ENCODE measurements around the gene ZNF48. TPM values are rescaled to one million over a fixed set of nuclear protein-coding genes. Genes with fewer than 3 reads are reported as not detected.
A peak's percentile ranks its signal among the peaks of the same experiment; 100 is the strongest.

The ZNF48 gene
- total and polyA plus RNA-seq, 8 donors = 3.9 to 33.6 (median 5.4) TPM

GRCh38 chr16:30439720-30440348, 44.6 kb downstream of the ZNF48 start:
- Histone ChIP-seq H3K4me3 (no peak overlapping the region), H3K27ac (no peak overlapping the region), H3K9me3 (no peaks in the 10 kb centered on the region), H3K36me3 (peaks cover 3 to 18% (median 11%) of the 10 kb centered on the region in 4 donors), H3K4me1 (peaks cover 11 to 31% (median 23%) of the 10 kb centered on the region in 4 donors), H3K27me3 (no peaks in the 10 kb centered on the region)
- TF ChIP-seq POLR2AphosphoS5 (IDR thresholded peaks at IDR 0.05) (no peak), POLR2A (IDR thresholded peaks at IDR 0.05) (no peak), EP300 (IDR thresholded peaks at IDR 0.05) (no peak), CTCF (IDR thresholded peaks at IDR 0.05) (no peak)
- intact Hi-C loops (cut with DNase I; ENCODE audit: low total_unique reads) = loop anchor here (10.0 kb wide), 1 partner anchor 85 kb away; the partner anchor contains the start of gene ZNF768
- WGBS, 5 donors = 75 to 83% (median 79%) methylated on average over 6 of the region's 6 CpGs
- no peak for DNase-seq

- Histone ChIP-seq H3K36me3 (peaks cover 3 to 18% (median 11%) of the 10 kb centered on the region in 4 donors), H3K4me1 (peaks cover 19 to 51% (median 44%) of the 10 kb centered on the region in 4 donors), H3K4me3 (peak overlapping the region in 1 of 4 donors; percentile 89), H3K9me3 (no peaks in the 10 kb centered on the region), H3K27me3 (no peaks in the 10 kb centered on the region), H3K27ac (no peak overlapping the region)
- 74 to 91% (median 86%) methylated on average over 2 of the region's 2 CpGs for WGBS, 5 donors
- intact Hi-C loops (cut with DNase I; ENCODE audit: low total_unique reads) = no loop called here
- DNase-seq = no peak
- TF ChIP-seq POLR2AphosphoS5 (IDR thresholded peaks at IDR 0.05) (no peak), POLR2A (IDR thresholded peaks at IDR 0.05) (no peak), CTCF (IDR thresholded peaks at IDR 0.05) (no peak), EP300 (IDR thresholded peaks at IDR 0.05) (no peak)
Observed at GRCh38 chr16:30443631-30444030, 48.4 kb downstream of the ZNF48 start.

- Histone ChIP-seq H3K36me3 (peaks cover 3 to 18% (median 11%) of the 10 kb centered on the region in 4 donors), H3K9me3 (no peaks in the 10 kb centered on the region), H3K27me3 (no peaks in the 10 kb centered on the region), H3K4me3 (peak overlapping the region; percentile 73 to 99 (median 88)), H3K4me1 (peaks cover 19 to 51% (median 44%) of the 10 kb centered on the region in 4 donors), H3K27ac (peak overlapping the region in 4 of 5 donors; percentile 96 to 99 (median 98))
- TF ChIP-seq POLR2AphosphoS5 (IDR thresholded peaks at IDR 0.05) (no peak), POLR2A (IDR thresholded peaks at IDR 0.05) (no peak), CTCF (IDR thresholded peaks at IDR 0.05) (no peak), EP300 (IDR thresholded peaks at IDR 0.05) (no peak)
- no peak for DNase-seq
- WGBS, 5 donors = 87 to 89% (median 89%) methylated on average over 29 of the region's 29 CpGs
- intact Hi-C loops (cut with DNase I; ENCODE audit: low total_unique reads) = no loop called here
Observed at GRCh38 chr16:30444231-30445148, 49.3 kb downstream of the ZNF48 start.

GRCh38 chr16:30445149-30445407, 49.9 kb downstream of the ZNF48 start:
- Histone ChIP-seq H3K27ac (peak overlapping the region; percentile 95 to 99 (median 98)), H3K4me3 (peak overlapping the region; percentile 73 to 99 (median 88)), H3K9me3 (no peaks in the 10 kb centered on the region), H3K36me3 (peaks cover 3 to 18% (median 11%) of the 10 kb centered on the region in 4 donors), H3K27me3 (no peaks in the 10 kb centered on the region), H3K4me1 (peaks cover 19 to 51% (median 44%) of the 10 kb centered on the region in 4 donors)
- no peak for DNase-seq
- TF ChIP-seq POLR2A (IDR thresholded peaks at IDR 0.05) (no peak), CTCF (IDR thresholded peaks at IDR 0.05) (no peak), EP300 (IDR thresholded peaks at IDR 0.05) (no peak), POLR2AphosphoS5 (IDR thresholded peaks at IDR 0.05) (no peak)
- WGBS, 5 donors = 23 to 28% (median 25%) methylated on average over 10 to 11 of the region's 11 CpGs
- intact Hi-C loops (cut with DNase I; ENCODE audit: low total_unique reads) = no loop called here

Data from stomach (tissue), 9 donors.